Measurements from ENCODE around the gene ZNF268. TPM values are rescaled to one million over a fixed set of nuclear protein-coding genes. Genes with fewer than 3 reads are reported as not detected.

Gene ZNF268
- total RNA-seq, 1 experiment from 2014 or later: 25.3 TPM

DNA sequence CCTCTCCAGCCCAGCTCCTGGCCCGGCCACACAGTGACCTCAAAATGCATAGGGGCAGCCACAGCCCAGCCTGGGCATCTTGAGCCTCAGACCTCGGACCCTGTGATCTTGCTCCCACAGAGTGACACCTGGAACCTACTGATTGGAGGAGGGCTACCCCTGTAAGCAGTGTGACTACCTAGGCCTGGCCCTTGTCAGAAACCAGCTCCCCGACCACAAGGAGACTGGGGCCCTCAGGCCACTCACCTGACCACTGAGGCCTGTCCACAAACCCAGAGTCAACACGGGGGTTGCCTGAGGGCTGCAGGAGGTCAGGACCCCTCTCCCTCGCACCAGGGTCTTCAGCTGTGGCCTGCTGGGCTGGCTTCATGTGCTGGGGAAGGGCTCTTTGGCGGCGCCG, 45.4 kb downstream of the ZNF268 start:
- Mint-ChIP-seq H3K27me3 (ENCODE audit: low read depth) (peaks cover 18% of the 10 kb centered on the region), H3K9me3 (peaks cover 80% of the 10 kb centered on the region), H3K36me3 (peaks cover 71% of the 10 kb centered on the region), H3K4me1 (no peaks in the 10 kb centered on the region), H3K27ac (no peak overlapping the region), H3K4me3 (no peak overlapping the region)
- no peak for DNase-seq (ENCODE audit: low spot score)
- TF ChIP-seq, protein P1, sequence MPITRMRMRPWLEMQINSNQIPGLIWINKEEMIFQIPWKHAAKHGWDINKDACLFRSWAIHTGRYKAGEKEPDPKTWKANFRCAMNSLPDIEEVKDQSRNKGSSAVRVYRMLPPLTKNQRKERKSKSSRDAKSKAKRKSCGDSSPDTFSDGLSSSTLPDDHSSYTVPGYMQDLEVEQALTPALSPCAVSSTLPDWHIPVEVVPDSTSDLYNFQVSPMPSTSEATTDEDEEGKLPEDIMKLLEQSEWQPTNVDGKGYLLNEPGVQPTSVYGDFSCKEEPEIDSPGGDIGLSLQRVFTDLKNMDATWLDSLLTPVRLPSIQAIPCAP (CRISPR knock-in tag; IDR thresholded peaks at IDR 0.05): no peak
- TF ChIP-seq ETV6 (CRISPR knock-in tag; IDR thresholded peaks at IDR 0.05) (no peak), TCF7 (CRISPR knock-in tag; IDR thresholded peaks at IDR 0.05; ENCODE audit: low read depth) (no peak), ZBTB21 (CRISPR knock-in tag; IDR thresholded peaks at IDR 0.05; ENCODE audit: borderline replicate concordance) (no peak)
- TF ChIP-seq, protein P2, sequence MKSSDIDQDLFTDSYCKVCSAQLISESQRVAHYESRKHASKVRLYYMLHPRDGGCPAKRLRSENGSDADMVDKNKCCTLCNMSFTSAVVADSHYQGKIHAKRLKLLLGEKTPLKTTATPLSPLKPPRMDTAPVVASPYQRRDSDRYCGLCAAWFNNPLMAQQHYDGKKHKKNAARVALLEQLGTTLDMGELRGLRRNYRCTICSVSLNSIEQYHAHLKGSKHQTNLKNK (CRISPR knock-in tag; IDR thresholded peaks at IDR 0.05): no peak
- TF ChIP-seq, protein P3, sequence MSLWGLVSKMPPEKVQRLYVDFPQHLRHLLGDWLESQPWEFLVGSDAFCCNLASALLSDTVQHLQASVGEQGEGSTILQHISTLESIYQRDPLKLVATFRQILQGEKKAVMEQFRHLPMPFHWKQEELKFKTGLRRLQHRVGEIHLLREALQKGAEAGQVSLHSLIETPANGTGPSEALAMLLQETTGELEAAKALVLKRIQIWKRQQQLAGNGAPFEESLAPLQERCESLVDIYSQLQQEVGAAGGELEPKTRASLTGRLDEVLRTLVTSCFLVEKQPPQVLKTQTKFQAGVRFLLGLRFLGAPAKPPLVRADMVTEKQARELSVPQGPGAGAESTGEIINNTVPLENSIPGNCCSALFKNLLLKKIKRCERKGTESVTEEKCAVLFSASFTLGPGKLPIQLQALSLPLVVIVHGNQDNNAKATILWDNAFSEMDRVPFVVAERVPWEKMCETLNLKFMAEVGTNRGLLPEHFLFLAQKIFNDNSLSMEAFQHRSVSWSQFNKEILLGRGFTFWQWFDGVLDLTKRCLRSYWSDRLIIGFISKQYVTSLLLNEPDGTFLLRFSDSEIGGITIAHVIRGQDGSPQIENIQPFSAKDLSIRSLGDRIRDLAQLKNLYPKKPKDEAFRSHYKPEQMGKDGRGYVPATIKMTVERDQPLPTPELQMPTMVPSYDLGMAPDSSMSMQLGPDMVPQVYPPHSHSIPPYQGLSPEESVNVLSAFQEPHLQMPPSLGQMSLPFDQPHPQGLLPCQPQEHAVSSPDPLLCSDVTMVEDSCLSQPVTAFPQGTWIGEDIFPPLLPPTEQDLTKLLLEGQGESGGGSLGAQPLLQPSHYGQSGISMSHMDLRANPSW (CRISPR knock-in tag; conservative IDR thresholded peaks at IDR 0.05; ENCODE audit: low read depth): no peak
- no peak for ATAC-seq
- ChIA-PET CTCF (no interaction called here), POLR2A (no interaction called here)

DNA sequence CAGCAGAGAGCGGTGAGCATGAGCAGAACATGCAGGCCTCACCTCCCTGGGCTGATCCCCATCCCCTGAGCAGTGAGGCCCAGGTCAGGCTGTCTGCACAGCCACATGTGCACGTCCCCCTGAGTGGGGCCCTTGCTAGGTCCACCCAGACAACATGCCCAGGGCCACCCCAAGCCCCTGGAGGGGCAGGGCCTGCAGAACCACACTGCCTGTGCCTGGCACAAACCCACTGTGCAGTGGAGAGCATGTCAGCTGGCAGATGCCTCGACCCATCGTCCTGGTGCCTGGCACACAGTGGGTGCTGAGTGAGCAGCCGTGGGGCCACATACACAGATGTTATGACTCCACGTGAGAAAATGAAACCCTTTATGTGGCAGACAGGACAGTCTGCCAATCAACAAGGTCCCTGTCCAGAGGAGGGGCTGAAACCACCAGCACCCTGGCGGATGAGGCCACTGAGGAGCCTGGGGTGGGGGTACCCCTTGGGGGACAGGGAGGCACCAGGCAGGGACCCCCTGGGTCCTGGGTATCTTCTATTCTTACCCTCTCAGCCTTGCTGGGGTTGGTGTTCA, 46.1 kb downstream of the ZNF268 start:
- ATAC-seq: no peak
- H3K4me3 Mint-ChIP-seq: no peak overlapping the region
- peaks cover 73% of the 10 kb centered on the region for H3K36me3 Mint-ChIP-seq
- no peak for DNase-seq (ENCODE audit: low spot score)
- no peak overlapping the region for H3K27ac Mint-ChIP-seq
- POLR2A ChIA-PET: no interaction called here
- CTCF ChIA-PET: no interaction called here
- no peaks in the 10 kb centered on the region for H3K4me1 Mint-ChIP-seq
- H3K27me3 Mint-ChIP-seq (ENCODE audit: low read depth): peaks cover 15% of the 10 kb centered on the region
- peaks cover 80% of the 10 kb centered on the region for H3K9me3 Mint-ChIP-seq
- TF ChIP-seq, protein P4, sequence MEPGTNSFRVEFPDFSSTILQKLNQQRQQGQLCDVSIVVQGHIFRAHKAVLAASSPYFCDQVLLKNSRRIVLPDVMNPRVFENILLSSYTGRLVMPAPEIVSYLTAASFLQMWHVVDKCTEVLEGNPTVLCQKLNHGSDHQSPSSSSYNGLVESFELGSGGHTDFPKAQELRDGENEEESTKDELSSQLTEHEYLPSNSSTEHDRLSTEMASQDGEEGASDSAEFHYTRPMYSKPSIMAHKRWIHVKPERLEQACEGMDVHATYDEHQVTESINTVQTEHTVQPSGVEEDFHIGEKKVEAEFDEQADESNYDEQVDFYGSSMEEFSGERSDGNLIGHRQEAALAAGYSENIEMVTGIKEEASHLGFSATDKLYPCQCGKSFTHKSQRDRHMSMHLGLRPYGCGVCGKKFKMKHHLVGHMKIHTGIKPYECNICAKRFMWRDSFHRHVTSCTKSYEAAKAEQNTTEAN (CRISPR knock-in tag; IDR thresholded peaks at IDR 0.05): no peak
- TF ChIP-seq NR1H2 (CRISPR knock-in tag; IDR thresholded peaks at IDR 0.05): no peak
- no peak for TF ChIP-seq NFE2L1 (CRISPR knock-in tag; IDR thresholded peaks at IDR 0.05)
- TF ChIP-seq ESRRA (CRISPR knock-in tag; IDR thresholded peaks at IDR 0.05; ENCODE audit: borderline replicate concordance): no peak
- TF ChIP-seq, protein P5, sequence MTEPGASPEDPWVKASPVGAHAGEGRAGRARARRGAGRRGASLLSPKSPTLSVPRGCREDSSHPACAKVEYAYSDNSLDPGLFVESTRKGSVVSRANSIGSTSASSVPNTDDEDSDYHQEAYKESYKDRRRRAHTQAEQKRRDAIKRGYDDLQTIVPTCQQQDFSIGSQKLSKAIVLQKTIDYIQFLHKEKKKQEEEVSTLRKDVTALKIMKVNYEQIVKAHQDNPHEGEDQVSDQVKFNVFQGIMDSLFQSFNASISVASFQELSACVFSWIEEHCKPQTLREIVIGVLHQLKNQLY (CRISPR knock-in tag; IDR thresholded peaks at IDR 0.05): no peak
- TF ChIP-seq RELA (CRISPR knock-in tag; IDR thresholded peaks at IDR 0.05; ENCODE audit: borderline replicate concordance): no peak
- no peak for TF ChIP-seq TCF7 (CRISPR knock-in tag; IDR thresholded peaks at IDR 0.05; ENCODE audit: low read depth)
- TF ChIP-seq, protein P6, sequence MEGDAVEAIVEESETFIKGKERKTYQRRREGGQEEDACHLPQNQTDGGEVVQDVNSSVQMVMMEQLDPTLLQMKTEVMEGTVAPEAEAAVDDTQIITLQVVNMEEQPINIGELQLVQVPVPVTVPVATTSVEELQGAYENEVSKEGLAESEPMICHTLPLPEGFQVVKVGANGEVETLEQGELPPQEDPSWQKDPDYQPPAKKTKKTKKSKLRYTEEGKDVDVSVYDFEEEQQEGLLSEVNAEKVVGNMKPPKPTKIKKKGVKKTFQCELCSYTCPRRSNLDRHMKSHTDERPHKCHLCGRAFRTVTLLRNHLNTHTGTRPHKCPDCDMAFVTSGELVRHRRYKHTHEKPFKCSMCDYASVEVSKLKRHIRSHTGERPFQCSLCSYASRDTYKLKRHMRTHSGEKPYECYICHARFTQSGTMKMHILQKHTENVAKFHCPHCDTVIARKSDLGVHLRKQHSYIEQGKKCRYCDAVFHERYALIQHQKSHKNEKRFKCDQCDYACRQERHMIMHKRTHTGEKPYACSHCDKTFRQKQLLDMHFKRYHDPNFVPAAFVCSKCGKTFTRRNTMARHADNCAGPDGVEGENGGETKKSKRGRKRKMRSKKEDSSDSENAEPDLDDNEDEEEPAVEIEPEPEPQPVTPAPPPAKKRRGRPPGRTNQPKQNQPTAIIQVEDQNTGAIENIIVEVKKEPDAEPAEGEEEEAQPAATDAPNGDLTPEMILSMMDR (IDR thresholded peaks at IDR 0.05): no peak
- TF ChIP-seq, protein P7, sequence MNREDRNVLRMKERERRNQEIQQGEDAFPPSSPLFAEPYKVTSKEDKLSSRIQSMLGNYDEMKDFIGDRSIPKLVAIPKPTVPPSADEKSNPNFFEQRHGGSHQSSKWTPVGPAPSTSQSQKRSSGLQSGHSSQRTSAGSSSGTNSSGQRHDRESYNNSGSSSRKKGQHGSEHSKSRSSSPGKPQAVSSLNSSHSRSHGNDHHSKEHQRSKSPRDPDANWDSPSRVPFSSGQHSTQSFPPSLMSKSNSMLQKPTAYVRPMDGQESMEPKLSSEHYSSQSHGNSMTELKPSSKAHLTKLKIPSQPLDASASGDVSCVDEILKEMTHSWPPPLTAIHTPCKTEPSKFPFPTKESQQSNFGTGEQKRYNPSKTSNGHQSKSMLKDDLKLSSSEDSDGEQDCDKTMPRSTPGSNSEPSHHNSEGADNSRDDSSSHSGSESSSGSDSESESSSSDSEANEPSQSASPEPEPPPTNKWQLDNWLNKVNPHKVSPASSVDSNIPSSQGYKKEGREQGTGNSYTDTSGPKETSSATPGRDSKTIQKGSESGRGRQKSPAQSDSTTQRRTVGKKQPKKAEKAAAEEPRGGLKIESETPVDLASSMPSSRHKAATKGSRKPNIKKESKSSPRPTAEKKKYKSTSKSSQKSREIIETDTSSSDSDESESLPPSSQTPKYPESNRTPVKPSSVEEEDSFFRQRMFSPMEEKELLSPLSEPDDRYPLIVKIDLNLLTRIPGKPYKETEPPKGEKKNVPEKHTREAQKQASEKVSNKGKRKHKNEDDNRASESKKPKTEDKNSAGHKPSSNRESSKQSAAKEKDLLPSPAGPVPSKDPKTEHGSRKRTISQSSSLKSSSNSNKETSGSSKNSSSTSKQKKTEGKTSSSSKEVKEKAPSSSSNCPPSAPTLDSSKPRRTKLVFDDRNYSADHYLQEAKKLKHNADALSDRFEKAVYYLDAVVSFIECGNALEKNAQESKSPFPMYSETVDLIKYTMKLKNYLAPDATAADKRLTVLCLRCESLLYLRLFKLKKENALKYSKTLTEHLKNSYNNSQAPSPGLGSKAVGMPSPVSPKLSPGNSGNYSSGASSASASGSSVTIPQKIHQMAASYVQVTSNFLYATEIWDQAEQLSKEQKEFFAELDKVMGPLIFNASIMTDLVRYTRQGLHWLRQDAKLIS (CRISPR knock-in tag; IDR thresholded peaks at IDR 0.05; ENCODE audit: borderline replicate concordance): no peak
- no peak for TF ChIP-seq ZNF317 (CRISPR knock-in tag; IDR thresholded peaks at IDR 0.05; ENCODE audit: borderline replicate concordance, low read depth)
- no peak for TF ChIP-seq GRHL2 (CRISPR knock-in tag; IDR thresholded peaks at IDR 0.05; ENCODE audit: insufficient replicate concordance, severe bottlenecking)
- TF ChIP-seq, protein P8, sequence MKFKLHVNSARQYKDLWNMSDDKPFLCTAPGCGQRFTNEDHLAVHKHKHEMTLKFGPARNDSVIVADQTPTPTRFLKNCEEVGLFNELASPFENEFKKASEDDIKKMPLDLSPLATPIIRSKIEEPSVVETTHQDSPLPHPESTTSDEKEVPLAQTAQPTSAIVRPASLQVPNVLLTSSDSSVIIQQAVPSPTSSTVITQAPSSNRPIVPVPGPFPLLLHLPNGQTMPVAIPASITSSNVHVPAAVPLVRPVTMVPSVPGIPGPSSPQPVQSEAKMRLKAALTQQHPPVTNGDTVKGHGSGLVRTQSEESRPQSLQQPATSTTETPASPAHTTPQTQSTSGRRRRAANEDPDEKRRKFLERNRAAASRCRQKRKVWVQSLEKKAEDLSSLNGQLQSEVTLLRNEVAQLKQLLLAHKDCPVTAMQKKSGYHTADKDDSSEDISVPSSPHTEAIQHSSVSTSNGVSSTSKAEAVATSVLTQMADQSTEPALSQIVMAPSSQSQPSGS (CRISPR knock-in tag; IDR thresholded peaks at IDR 0.05; ENCODE audit: borderline replicate concordance, low read depth): no peak
- TF ChIP-seq, protein P9, sequence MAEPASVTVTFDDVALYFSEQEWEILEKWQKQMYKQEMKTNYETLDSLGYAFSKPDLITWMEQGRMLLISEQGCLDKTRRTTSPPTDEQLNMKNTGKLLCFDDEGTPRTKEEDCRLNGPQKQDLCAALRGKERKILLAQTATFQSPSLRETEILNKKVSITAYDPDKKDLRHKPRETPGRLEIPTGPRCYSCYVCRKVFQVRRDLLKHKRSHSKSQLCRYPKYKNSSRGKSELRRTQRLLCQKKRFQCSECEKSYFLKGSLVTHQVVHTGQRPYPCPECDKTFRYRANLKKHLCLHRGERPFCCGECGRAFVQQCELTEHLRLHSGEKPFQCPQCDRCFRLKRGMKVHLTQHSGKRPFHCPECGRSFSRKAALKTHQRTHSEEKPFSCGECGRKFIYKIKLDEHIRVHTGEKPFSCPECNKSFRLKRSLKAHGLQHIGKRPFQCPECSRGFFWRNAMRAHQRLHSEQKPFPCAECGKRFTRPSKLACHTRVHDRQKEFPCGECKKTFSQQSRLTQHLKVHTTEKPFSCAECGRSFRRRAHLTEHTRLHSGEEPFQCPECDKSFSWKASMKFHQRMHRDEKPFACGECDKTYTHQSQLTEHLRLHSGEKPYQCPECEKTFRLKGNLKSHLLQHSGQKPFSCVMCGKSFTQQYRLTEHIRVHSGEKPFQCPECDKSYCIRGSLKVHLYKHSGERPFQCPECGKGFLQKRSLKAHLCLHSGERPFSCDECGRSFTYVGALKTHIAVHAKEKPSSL (CRISPR knock-in tag; conservative IDR thresholded peaks at IDR 0.05): no peak
